Peyer's patch (tissue), 4 donors: ENCODE data around the gene EPHA2.

Experiments used
- POLR2A ChIP-seq, 2 donors: fragments of 450-650 bp; IDR thresholded peaks; one replicate each; pipeline ENCODE4 v1.5.1; 2017; ENCODE audit warnings: antibody characterized with exemption in 2 of 2, mild to moderate bottlenecking in 2 of 2, moderate library complexity in 2 of 2
- TF ChIP-seq, protein P1 (sequence below), 6 experiments: fragments of 450-650 bp in 4 of 6; fragments of 200-600 bp in 2 of 6; sonication (generic) in 1 of 6; IDR thresholded peaks; one replicate each; pipeline ENCODE4 v1.5.1; 2017 to 2019; ENCODE audit warnings: antibody characterized with exemption in 6 of 6, mild to moderate bottlenecking in 3 of 6, moderate library complexity in 1 of 6

GRCh38 chr1:16172964-16173446 is 17.1 kb upstream of the EPHA2 start:
- TF ChIP-seq, protein P1, sequence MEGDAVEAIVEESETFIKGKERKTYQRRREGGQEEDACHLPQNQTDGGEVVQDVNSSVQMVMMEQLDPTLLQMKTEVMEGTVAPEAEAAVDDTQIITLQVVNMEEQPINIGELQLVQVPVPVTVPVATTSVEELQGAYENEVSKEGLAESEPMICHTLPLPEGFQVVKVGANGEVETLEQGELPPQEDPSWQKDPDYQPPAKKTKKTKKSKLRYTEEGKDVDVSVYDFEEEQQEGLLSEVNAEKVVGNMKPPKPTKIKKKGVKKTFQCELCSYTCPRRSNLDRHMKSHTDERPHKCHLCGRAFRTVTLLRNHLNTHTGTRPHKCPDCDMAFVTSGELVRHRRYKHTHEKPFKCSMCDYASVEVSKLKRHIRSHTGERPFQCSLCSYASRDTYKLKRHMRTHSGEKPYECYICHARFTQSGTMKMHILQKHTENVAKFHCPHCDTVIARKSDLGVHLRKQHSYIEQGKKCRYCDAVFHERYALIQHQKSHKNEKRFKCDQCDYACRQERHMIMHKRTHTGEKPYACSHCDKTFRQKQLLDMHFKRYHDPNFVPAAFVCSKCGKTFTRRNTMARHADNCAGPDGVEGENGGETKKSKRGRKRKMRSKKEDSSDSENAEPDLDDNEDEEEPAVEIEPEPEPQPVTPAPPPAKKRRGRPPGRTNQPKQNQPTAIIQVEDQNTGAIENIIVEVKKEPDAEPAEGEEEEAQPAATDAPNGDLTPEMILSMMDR (IDR thresholded peaks at IDR 0.05): peak in 1 of 6 experiments; percentile 4
- TF ChIP-seq POLR2A (IDR thresholded peaks at IDR 0.05): peak in 1 of 2 donors; percentile 77
